IPS-18c (cell line): ENCODE measurements around the gene POU6F2.

Source experiments
- H3K4me3 ChIP-seq: 2 replicates; pipeline ENCODE4 v1.7.0; 2013; ENCODE audit warnings: low read depth, mild to moderate bottlenecking, low read length, moderate library complexity; ENCODE audit not compliant: insufficient read depth
- H3K9me3 ChIP-seq: one replicate; pipeline ENCODE4 v1.6.1; 2013; ENCODE audit warnings: mild to moderate bottlenecking, low read length, moderate library complexity; ENCODE audit not compliant: control insufficient read depth, insufficient read depth

POU6F2 gene

DNA sequence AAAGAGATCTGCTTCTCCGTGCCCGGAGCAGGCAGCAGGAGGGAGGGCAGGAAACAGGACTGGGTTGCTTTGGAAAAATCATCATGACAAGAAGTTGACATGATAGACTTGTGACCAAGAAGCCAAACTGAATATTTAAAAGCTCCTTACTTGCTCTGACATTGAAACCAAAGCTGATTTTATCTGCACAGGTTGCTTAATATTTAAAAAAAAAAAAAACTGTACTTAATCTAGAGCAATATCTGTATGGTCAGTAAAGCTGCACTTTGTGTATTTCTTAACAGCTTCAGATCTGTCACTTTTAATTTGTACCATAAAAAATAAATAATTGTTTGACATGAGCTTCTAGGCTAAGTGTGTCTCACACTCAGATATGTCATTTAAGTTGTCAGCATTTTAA, 490.6 kb downstream of the POU6F2 start:
- Histone ChIP-seq H3K4me3 (no peak overlapping the region), H3K9me3 (no peaks in the 10 kb centered on the region)

DNA sequence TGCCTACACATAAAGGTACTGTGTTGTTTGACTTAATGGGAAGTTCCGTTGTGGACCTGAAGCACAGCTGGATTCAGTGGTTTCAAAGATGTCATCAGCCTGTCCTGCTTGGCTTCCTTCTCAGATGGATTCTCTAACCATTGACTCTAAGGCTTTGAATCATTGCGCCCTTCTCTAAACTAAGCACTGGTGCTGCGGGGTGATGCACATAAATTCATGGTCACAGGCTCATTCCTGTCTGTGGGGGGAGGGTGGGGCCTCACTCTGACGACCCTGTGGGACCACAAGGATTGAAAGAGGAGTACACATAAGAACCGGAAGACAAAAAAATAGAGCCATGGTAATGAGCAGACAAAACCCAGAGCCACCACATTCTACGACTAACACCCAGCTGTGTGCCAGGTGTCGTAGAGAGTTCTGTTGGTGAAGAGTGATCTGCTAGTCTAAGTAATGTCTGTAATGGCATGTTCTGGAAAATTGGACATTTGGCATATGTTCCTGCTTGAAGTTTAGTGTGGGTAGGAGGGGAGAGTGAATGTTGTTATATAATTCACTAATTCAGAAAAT, 491.2 kb downstream of the POU6F2 start:
- Histone ChIP-seq H3K4me3 (no peak overlapping the region), H3K9me3 (no peaks in the 10 kb centered on the region)

DNA sequence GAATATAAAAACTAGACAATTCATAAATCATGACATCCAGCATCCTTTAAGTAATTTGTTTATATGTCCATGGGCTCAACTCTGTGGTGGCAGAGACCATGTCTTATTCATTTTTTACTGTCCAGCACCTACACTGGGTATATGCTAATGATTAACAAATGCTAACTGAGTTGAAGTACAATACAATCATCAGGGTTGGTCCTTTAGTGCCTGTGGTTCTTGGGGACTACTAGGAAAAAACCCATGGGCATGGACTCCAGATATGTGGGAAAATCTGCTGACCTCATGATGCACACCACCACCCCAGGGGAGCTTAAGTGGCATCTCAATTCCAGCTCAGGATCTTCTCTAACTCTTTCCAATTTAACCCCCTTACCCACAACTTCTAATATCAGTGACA, 503.2 kb downstream of the POU6F2 start:
- no peaks in the 10 kb centered on the region for H3K9me3 ChIP-seq
- no peak overlapping the region for H3K4me3 ChIP-seq

DNA sequence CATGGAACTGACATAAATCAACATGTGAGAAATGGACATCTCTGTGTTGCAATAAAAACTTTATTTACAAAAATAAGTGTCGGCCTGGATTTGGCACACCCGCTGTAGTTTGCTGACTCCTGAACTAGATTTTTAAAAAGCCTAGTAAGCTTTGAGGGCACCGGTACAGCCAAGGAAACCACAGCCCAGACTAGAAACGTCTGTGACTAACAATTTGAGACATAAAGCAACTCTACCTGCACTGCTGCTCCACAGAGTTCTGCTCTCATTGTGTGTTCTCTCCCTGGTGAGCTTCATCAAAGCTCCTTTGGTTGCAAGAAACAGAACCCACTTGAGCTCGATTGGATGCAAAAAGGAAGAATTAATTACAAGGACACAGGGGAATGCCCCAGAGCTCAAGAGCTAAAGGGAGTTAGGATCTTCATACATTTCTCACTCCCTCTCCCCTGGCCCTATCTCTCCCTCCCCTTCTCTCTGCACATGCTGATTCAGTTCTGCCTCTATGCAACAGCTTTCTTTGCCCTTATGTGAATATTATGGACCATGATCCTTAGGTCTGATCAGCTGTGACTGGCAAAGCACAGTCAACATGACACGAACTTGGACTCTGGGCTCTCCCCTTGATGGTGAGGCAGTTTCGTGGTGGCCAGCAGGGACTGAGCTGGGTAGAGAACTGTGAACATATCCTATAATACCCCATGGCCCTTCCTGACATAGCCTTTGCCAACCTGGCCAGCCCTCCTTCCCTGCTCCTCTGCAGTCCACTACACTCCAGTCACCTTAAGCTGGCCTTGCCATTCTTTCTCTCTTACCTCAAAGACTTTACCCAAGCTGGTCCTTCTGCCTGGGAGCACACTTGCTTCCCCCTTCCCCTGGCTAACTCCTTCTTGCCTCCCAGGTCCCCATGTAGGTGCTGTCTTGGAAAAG, 511.0 kb downstream of the POU6F2 start:
- Histone ChIP-seq H3K4me3 (no peak overlapping the region), H3K9me3 (no peaks in the 10 kb centered on the region)

DNA sequence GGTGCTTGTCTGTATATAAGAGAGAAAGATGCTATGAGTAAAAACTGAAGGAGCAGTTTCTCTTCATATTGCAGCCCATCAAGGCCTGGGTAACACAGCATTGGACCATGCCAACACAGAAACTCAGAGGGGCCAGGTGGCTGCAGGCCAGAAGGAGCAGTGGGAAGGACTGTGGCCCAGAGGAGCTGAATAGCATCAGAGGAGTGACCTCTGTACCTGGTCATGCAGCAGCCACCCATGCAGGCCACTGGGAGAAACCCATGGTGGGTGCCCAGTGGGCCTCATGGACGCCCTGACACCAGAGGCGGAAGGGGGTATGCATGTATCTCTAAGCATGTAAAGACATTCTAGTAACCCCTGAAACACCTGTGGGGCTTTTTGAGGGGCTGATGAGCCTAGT, 512.6 kb downstream of the POU6F2 start:
- Histone ChIP-seq H3K4me3 (no peak overlapping the region), H3K9me3 (no peaks in the 10 kb centered on the region)

DNA sequence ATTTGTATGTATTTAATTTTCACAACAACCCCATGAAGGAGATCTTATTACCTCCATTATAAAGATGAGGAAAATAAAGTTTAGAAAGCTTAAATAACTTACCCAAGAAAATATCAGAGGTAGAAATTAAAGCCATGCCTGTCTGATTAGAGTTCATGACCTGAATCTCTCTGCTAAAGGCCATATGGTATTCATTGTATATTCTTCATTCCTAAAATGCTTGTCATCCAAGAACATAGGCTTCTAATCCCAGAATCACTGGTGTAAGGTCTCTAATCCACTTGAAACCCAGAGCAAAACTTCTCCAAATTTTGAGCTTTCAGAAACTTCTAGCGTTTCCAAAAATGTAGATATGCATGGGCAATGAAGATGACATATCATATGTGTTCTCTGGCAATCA, 516.2 kb downstream of the POU6F2 start:
- H3K9me3 ChIP-seq = no peaks in the 10 kb centered on the region
- no peak overlapping the region for H3K4me3 ChIP-seq

DNA sequence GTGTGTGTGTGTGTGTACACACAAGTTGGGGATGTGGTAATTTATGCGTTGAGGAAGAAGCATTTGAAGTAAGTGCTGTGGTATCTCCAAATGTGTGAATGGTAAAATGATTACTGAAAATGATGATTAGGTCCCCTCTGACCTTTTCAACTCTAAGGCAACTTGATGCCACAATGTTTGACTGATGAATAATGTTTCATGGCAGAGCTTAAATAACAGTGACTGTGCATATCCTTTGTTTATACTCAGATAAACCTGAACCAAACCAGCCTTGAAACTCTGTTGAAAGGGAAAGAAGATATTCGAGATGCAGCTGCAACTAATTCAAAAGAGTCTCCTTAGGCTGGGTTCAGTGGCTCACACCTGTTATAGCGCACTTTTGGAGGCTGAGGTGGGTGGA, 523.6 kb downstream of the POU6F2 start:
- no peak overlapping the region for H3K4me3 ChIP-seq
- no peaks in the 10 kb centered on the region for H3K9me3 ChIP-seq

DNA sequence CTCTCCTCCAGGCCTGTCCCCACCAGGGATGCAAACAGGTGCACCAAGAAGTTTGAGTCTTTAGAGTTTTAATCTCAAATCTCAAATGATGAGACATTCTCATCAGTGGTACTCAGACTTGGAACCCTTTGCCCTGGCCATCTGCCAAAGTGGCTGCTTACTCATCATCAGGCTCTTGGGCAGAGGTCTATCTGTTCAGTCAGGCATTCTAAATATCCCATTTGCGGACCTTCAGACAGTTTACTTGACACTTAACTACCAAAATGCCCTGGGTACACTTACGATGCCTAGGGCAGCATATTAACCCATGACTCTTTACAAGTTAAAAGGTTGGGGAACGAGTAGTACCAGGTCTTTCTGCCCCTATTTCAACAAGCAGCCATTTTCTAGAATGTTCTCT, 527.3 kb downstream of the POU6F2 start:
- Histone ChIP-seq H3K4me3 (no peak overlapping the region), H3K9me3 (no peaks in the 10 kb centered on the region)

DNA sequence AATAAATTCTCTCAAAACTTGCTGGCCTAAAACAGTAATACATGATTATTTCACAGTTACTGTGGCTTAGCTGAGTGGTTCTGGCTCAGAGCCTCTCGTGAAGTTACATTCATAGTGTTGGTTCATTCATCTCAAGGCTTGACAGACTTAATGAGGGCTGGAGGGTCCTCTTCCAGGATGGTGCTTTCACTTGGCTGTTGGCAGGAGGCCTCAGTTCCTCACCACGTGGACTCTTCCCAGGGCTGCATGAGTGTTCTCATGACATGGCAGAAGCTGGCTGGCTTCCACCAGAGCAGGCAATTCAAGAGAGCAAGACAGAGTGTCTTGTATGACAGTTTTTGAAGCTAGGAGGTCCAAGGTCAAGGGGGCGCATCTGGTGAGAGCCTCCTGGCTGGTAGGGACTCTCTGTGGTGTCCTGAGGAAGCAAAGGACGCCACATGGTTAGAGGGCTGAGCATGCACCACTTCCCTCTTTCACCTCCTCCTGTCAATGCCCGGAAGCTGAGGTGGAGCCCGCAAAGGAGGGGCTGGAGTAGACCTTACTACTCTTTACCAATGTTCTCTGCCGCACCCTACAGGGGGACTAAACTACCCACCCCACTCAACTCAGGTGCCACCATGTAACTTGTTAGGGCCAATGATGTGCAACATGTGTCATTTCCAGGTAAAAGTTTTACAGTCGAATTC, 530.3 kb downstream of the POU6F2 start:
- Histone ChIP-seq H3K4me3 (no peak overlapping the region), H3K9me3 (no peaks in the 10 kb centered on the region)

DNA sequence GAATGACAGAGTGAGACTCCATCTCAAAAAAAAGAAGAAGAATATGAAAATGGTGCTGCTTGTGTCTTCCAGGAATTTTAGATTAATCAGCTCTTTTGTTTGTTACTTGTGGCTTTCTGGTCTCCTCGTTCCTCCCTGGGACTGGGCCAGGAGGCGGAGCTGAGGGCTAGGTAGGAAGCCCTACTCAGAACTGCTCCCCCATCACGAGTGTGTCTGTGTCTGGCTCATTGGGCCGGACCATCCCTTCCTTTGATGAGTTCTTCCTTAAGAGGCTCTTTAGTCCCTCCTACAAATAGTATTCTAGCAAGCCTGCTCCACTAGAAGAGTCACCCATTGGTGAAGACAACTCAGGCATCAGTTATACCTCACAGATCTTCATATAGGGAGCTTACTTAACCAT, 531.7 kb downstream of the POU6F2 start:
- no peaks in the 10 kb centered on the region for H3K9me3 ChIP-seq
- no peak overlapping the region for H3K4me3 ChIP-seq

DNA sequence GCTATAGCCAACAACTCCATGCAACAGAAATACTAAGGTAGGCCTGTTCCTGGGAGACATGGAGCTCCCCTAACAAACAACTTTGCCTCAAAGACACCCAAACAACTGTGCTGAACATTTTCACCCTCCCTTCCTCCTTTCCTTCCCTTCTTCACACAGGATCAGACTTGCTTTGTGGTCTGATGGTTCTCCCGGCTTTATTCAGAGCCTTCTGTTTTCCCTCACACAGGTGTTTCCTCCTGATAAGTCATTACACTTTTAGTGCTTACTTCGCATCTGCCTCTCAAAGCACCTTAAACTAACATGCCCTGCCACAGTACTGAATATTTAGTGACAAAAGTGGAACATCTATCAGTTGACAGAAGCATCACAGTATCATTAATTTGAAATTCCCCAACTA, 532.2 kb downstream of the POU6F2 start:
- H3K9me3 ChIP-seq = no peaks in the 10 kb centered on the region
- H3K4me3 ChIP-seq = no peak overlapping the region

DNA sequence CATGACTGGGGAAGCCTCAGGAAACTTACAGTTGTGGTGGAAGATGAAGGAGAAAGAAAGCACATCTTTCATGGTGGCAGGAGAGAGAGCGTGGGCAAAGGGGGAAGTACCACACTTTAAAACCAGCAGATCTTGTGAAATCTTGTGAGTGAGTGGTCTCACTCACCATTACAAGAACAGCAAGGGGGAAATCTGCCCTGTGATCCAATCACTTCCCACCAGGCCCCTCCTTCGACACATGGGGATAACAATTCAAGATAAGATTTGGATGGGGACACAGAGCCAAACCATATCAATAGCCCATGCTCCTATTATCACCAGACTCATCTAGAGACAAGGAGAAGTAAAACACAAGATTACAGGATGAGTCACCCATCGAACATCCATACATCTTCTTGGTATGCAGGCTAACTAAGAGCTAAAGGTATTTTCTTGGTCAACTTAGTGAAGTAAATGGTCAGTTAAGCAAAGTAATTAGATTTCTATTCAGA, 533.2 kb downstream of the POU6F2 start:
- H3K4me3 ChIP-seq = no peak overlapping the region

DNA sequence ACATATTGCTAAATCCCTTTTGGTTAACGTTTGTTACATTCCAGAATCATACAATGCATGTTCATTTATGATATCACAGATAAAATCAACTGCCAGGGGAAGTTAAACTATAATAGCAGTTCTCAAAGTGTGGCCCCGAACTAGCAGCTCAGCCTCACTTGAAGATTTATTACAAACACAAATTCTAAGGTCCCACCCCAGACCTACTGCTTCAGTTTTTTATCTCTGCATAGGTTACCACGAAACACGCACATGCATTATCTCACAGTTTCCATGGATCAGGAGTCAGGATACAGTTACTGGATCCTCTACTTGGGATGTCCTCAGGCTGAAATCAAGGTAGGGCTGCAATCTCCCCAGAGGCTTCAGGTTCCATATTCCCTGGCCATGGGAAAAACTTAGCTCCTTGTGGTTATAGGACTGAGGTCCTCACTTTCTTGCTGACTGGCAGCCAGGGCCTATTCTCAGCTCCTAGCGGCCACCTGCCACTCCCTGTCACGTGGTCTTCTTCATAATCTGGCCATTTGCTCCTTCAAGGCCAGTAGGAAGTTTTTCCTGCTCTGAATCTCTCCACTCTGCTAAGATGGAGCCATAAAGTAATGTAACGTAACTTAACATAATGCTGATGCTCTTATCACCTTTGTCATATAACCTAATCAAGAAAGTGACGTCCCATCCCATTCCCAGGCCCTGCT, 538.0 kb downstream of the POU6F2 start:
- H3K9me3 ChIP-seq = no peaks in the 10 kb centered on the region

More for the DNA sequence above, 533.2 kb downstream of the POU6F2 start:
- H3K9me3 ChIP-seq = no peaks in the 10 kb centered on the region

DNA sequence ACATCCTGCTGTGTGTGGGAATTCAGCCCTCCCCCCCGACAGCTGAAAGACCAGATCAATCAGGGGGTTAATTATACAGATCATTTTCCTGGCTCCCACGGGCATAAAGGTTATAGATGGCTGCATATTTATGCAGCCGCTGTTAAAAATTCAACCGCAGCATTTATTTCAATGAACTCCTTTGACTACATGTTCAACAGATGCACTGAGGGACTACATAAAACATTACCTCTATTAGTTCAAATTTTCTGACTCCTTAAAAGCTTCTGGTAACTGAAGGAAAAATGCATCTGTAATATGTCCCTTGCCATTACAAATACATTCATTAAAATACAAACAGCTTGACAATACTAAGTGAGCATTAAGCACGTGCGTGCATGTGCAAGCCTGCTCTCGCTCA, 538.8 kb downstream of the POU6F2 start:
- no peak overlapping the region for H3K4me3 ChIP-seq
- no peaks in the 10 kb centered on the region for H3K9me3 ChIP-seq

More for the DNA sequence above, 538.0 kb downstream of the POU6F2 start:
- H3K4me3 ChIP-seq = no peak overlapping the region

DNA sequence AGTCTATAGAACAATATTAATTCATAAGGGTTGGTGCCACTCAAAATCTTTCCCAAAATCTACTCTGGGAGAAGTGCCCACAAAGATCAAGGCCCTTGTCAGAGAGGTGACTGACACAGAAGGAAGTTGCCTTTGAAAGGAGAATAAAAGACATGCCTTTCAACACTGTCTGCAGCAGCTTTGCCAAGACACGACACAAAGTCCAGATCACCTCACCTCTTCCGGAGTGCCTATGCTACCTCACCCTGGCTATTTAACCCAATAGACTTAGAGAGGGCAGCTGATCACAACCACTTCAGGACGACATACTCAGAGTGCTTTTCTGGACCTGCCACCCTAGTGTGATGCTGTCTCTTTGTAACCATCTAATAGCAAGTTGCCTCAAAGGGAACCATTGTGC, 539.5 kb downstream of the POU6F2 start:
- H3K9me3 ChIP-seq = no peaks in the 10 kb centered on the region
- no peak overlapping the region for H3K4me3 ChIP-seq
